Calu3 (cell line): Measurements from ENCODE around the gene P2RY12. TPM values are rescaled to one million over a fixed set of nuclear protein-coding genes. Genes with fewer than 3 reads are reported as not detected.

Experiments
- Bru-seq: library from RNA; stranded (reverse); fragments of 400-500 nt; gene quantifications from one replicate; lab custom pipeline; 2021; lab: Mats Ljungman, UMichigan
- BruChase-seq, 2 experiments: library from RNA; stranded (reverse); fragments of 400-500 nt; gene quantifications; one replicate each; lab custom pipeline; 2021; lab: Mats Ljungman, UMichigan
- BruUV-seq: library from RNA; stranded (reverse); fragments of 400-500 nt; replicated peaks from 2 replicates; lab custom pipeline; 2021; lab: Mats Ljungman, UMichigan
- CTCF ChIA-PET: fragments of 300-600 bp; sonication (Branson Sonifier 250); formaldehyde crosslinking; loops from one replicate; lab custom pipeline; 2022; ENCODE audit warnings: antibody characterized with exemption; lab: Charles Lee
- DNase-seq: peaks from one replicate; pipeline ENCODE4 v3.0.0; 2022
- H3K27ac Mint-ChIP-seq: one replicate; pipeline ENCODE4 v1.8.0; 2022; ENCODE audit warnings: mixed read lengths; ENCODE audit not compliant: unreplicated experiment
- H3K27me3 Mint-ChIP-seq: one replicate; pipeline ENCODE4 v1.8.0; 2022; ENCODE audit warnings: mixed read lengths; ENCODE audit not compliant: unreplicated experiment
- H3K36me3 Mint-ChIP-seq: one replicate; pipeline ENCODE4 v1.8.0; 2022; ENCODE audit warnings: mild to moderate bottlenecking, moderate library complexity, mixed read lengths; ENCODE audit not compliant: insufficient read depth, unreplicated experiment
- H3K4me1 Mint-ChIP-seq: one replicate; pipeline ENCODE4 v1.8.0; 2022; ENCODE audit warnings: mild to moderate bottlenecking, low read depth, mixed read lengths; ENCODE audit not compliant: unreplicated experiment
- H3K4me3 Mint-ChIP-seq: one replicate; pipeline ENCODE4 v1.8.0; 2022; ENCODE audit warnings: mild to moderate bottlenecking, low read depth, moderate library complexity, mixed read lengths; ENCODE audit not compliant: unreplicated experiment
- H3K9me3 Mint-ChIP-seq: one replicate; pipeline ENCODE4 v1.8.0; 2022; ENCODE audit warnings: low read depth, mixed read lengths; ENCODE audit not compliant: unreplicated experiment
- CTCF ChIP-seq: fragments of 200-600 bp; IDR thresholded peaks from one replicate; pipeline ENCODE4 v1.8.0; 2022; ENCODE audit warnings: antibody characterized with exemption; ENCODE audit not compliant: unreplicated experiment
- intact Hi-C: fragments of 100-400 bp; cut with micrococcal nuclease; formaldehyde crosslinking; loops from one replicate; pipeline ENCODE4 v1.10.0; 2022; ENCODE audit not compliant: unreplicated experiment
- long read RNA-seq: library from polyadenylated mRNA; stranded (forward); transcript quantifications from one replicate; pipeline ENCODE4 v2.0.0, GENCODE V29; 2022
- total RNA-seq: library from RNA; stranded (reverse); gene quantifications from 2 replicates; pipeline ENCODE4 v1.2.3, GENCODE V29; 2022

P2RY12 gene
- total RNA-seq, result not detected in 2 replicates
- not detected for Bru-seq, nascent RNA
- BruChase-seq, experiment 1, labeled RNA remaining after a 6-hour chase, result not detected
- not detected for BruChase-seq, experiment 2, labeled RNA remaining after a 2-hour chase
- long read RNA-seq, result 0 reads

GRCh38 chr3:151384741-151385174 is at the start of gene P2RY12:
Gene P2RY12, minus strand, starts transcription at chr3:151384753. Its CDS starts 45,908 bp downstream, at chr3:151338845.
- H3K4me3 Mint-ChIP-seq, result no peak within 1 kb of the TSS
- no peaks in the 10 kb centered on the region for H3K36me3 Mint-ChIP-seq
- no TSS peak for BruUV-seq
- no peak within 1 kb of the TSS for H3K27ac Mint-ChIP-seq
- no peak for TF ChIP-seq CTCF
- no peak for DNase-seq
- H3K27me3 Mint-ChIP-seq, result no peaks in the 10 kb centered on the region
- intact Hi-C loops, result no loop called here
- H3K4me1 Mint-ChIP-seq, result no peaks in the 10 kb centered on the region
- no peaks in the 10 kb centered on the region for H3K9me3 Mint-ChIP-seq
- CTCF ChIA-PET, result no interaction called here

- Mint-ChIP-seq H3K36me3 (no peaks in the 10 kb centered on the region), H3K9me3 (peaks cover 2% of the 10 kb centered on the region), H3K4me3 (no peak overlapping the region), H3K4me1 (peaks cover 47% of the 10 kb centered on the region), H3K27ac (no peak overlapping the region), H3K27me3 (no peaks in the 10 kb centered on the region)
- CTCF ChIA-PET, result interaction anchor here (0.5 kb wide), 1 partner anchor 443 kb away, joined by 3 read pairs; no protein-coding TSS in a partner anchor
- intact Hi-C loops, result loop anchor here (5.0 to 10.0 kb wide), 3 partner anchors 140 to 842 kb away; no protein-coding TSS in a partner anchor
- no peak for TF ChIP-seq CTCF
- no peak for DNase-seq
- BruUV-seq, result no TSS peak
These were observed 48.2 kb upstream of the P2RY12 start for GRCh38 chr3:151432616-151433372.

GRCh38 chr3:151431940-151432339 is 47.4 kb upstream of the P2RY12 start:
- CTCF ChIA-PET, result interaction anchor here (0.5 to 1.5 kb wide), 4 partner anchors 105 to 833 kb away, joined by 3 to 7 read pairs (median 4); no protein-coding TSS in a partner anchor
- intact Hi-C loops, result loop anchor here (5.0 to 10.0 kb wide), 3 partner anchors 140 to 843 kb away; no protein-coding TSS in a partner anchor
- peak; percentile 58 for DNase-seq
- BruUV-seq, result no TSS peak
- no peaks in the 10 kb centered on the region for H3K27me3 Mint-ChIP-seq
- peaks cover 47% of the 10 kb centered on the region for H3K4me1 Mint-ChIP-seq
- no peaks in the 10 kb centered on the region for H3K36me3 Mint-ChIP-seq
- peaks cover 2% of the 10 kb centered on the region for H3K9me3 Mint-ChIP-seq
- no peak for TF ChIP-seq CTCF
- H3K27ac Mint-ChIP-seq, result no peak overlapping the region
- H3K4me3 Mint-ChIP-seq, result no peak overlapping the region

- intact Hi-C loops, result loop anchor here (5.0 to 10.0 kb wide), 3 partner anchors 139 to 844 kb away; no protein-coding TSS in a partner anchor
- no peak for TF ChIP-seq CTCF
- BruUV-seq, result no TSS peak
- H3K27me3 Mint-ChIP-seq, result no peaks in the 10 kb centered on the region
- H3K4me3 Mint-ChIP-seq, result no peak overlapping the region
- H3K27ac Mint-ChIP-seq, result peak overlapping the region; percentile 2
- H3K9me3 Mint-ChIP-seq, result peaks cover 2% of the 10 kb centered on the region
- H3K36me3 Mint-ChIP-seq, result no peaks in the 10 kb centered on the region
- DNase-seq, result no peak
- peaks cover 52% of the 10 kb centered on the region for H3K4me1 Mint-ChIP-seq
- CTCF ChIA-PET, result interaction anchor here (0.6 to 1.5 kb wide), 3 partner anchors 104 to 872 kb away, joined by 4 to 7 read pairs (median 4); no protein-coding TSS in a partner anchor
These were observed 46.4 kb upstream of the P2RY12 start for GRCh38 chr3:151430821-151431484.
